Stomach (tissue), 4 donors: ENCODE data around the gene TAF4.

Experiments
- EP300 ChIP-seq: sonication (generic); formaldehyde crosslinking; IDR thresholded peaks from one replicate; pipeline ENCODE4 v1.6.1; 2017; ENCODE audit warnings: antibody characterized with exemption
- POLR2A ChIP-seq, 4 donors: fragments of 450-650 bp; IDR thresholded peaks; one replicate each; pipeline ENCODE4 v1.6.1; 2016; ENCODE audit warnings: antibody characterized with exemption in 4 of 4, control low read depth in 2 of 4, mild to moderate bottlenecking in 1 of 4, moderate library complexity in 1 of 4
- TF ChIP-seq, protein P1 (sequence below), 7 experiments: fragments of 450-650 bp in 4 of 7; fragments of 200-600 bp in 3 of 7; sonication (generic) in 3 of 7; IDR thresholded peaks; one replicate each; pipeline ENCODE4 v1.5.1; 2016 to 2019; ENCODE audit warnings: antibody characterized with exemption in 7 of 7, control low read depth in 2 of 7, mild to moderate bottlenecking in 1 of 7

DNA sequence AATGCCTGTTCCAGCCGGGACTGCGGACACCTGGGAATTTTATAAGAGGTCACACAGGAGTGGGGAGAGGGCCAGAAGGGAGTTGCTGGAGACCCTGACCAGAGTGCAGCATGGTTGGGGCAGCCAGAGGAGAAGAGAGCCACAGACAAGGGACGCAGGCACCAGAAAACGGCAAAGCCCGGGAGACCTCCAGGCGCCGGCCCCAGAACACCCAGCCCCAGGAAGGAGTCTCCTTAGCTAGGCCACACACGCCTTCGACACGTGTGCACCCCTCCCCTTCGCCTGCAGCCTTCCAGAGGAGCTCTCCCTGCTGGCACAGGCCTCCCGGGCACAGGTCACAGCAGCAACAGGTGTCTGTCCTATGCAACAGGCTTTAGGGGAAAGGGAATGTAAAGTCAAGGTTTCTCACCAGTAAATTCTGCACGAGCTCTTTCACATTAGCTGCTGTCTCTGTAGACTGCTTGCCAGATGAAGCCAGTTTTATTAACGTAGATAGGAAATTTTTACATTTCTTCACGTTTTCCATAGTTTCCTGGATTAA lies 57.0 kb downstream of the TAF4 start:
- TF ChIP-seq, protein P1, sequence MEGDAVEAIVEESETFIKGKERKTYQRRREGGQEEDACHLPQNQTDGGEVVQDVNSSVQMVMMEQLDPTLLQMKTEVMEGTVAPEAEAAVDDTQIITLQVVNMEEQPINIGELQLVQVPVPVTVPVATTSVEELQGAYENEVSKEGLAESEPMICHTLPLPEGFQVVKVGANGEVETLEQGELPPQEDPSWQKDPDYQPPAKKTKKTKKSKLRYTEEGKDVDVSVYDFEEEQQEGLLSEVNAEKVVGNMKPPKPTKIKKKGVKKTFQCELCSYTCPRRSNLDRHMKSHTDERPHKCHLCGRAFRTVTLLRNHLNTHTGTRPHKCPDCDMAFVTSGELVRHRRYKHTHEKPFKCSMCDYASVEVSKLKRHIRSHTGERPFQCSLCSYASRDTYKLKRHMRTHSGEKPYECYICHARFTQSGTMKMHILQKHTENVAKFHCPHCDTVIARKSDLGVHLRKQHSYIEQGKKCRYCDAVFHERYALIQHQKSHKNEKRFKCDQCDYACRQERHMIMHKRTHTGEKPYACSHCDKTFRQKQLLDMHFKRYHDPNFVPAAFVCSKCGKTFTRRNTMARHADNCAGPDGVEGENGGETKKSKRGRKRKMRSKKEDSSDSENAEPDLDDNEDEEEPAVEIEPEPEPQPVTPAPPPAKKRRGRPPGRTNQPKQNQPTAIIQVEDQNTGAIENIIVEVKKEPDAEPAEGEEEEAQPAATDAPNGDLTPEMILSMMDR (IDR thresholded peaks at IDR 0.05): no peak
- TF ChIP-seq EP300: no peak
- no peak for TF ChIP-seq POLR2A (IDR thresholded peaks at IDR 0.05)
